Middle frontal gyrus (tissue), 1 donor: ENCODE data around the gene DIS3.
"Not testable (repeated sequence)": the region's sequence is repeated elsewhere in the genome, so short reads cannot be mapped to it uniquely, and the experiment has no call there.

Experiments used
- DNase-seq: peaks from one replicate; pipeline ENCODE4 v3.0.0-alpha.2; 2015; ENCODE audit warnings: low spot score; ENCODE audit errors: extremely low spot score

DIS3 gene, protein sequence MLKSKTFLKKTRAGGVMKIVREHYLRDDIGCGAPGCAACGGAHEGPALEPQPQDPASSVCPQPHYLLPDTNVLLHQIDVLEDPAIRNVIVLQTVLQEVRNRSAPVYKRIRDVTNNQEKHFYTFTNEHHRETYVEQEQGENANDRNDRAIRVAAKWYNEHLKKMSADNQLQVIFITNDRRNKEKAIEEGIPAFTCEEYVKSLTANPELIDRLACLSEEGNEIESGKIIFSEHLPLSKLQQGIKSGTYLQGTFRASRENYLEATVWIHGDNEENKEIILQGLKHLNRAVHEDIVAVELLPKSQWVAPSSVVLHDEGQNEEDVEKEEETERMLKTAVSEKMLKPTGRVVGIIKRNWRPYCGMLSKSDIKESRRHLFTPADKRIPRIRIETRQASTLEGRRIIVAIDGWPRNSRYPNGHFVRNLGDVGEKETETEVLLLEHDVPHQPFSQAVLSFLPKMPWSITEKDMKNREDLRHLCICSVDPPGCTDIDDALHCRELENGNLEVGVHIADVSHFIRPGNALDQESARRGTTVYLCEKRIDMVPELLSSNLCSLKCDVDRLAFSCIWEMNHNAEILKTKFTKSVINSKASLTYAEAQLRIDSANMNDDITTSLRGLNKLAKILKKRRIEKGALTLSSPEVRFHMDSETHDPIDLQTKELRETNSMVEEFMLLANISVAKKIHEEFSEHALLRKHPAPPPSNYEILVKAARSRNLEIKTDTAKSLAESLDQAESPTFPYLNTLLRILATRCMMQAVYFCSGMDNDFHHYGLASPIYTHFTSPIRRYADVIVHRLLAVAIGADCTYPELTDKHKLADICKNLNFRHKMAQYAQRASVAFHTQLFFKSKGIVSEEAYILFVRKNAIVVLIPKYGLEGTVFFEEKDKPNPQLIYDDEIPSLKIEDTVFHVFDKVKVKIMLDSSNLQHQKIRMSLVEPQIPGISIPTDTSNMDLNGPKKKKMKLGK

GRCh38 chr13:72781451-72782439, at the start of gene DIS3, which contains the start of gene PIBF1:
TSS of gene DIS3 (minus strand) at chr13:72781900. CDS start at chr13:72781832, 68 bp downstream.
TSS of gene PIBF1 (plus strand) at chr13:72782133. CDS start at chr13:72783470, 1,337 bp downstream.
- DNase-seq: peak; percentile 96

- DNase-seq: no peak
Observed at GRCh38 chr13:72823724-72824123, 42.0 kb upstream of the DIS3 start.

- no peak for DNase-seq
Observed at GRCh38 chr13:72823081-72823480, 41.4 kb upstream of the DIS3 start.

GRCh38 chr13:72820898-72821279, 39.2 kb upstream of the DIS3 start:
- no peak for DNase-seq

DNA sequence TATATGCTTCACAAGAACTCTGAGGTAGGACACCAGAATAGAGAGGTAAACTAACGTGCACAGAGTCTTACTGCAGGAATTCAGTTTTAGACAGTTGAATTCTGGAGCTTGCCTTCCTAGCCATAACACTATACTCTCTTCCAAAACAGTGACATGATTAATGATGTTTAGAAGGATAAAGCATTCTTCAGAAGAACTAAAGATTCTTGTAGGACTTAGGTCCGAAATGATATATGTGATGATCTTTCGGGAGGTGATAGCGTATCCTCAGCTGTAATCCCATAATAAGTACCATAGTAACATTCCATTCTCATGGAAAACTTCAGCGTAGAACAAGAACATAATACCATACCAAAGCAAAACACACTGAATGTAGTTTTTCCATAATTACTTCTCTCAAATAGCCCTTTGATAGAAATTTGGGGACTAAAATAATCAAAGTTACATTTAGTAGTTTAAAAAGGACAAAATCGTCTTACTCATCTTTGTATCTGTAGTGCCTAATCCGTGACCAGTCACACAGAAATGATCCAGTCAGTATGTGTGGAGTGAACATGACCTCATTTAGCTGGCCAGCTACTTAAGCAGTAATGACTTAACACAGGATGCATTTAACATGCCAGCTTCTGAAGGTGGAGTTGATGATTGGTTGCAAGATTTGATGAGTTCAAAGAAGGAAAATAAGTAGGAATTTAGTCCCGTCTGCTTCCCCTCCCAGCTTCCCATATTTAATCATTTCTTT, 38.6 kb upstream of the DIS3 start:
- no peak for DNase-seq

- no peak for DNase-seq
Observed at GRCh38 chr13:72808917-72809500, 27.3 kb upstream of the DIS3 start.

DNA sequence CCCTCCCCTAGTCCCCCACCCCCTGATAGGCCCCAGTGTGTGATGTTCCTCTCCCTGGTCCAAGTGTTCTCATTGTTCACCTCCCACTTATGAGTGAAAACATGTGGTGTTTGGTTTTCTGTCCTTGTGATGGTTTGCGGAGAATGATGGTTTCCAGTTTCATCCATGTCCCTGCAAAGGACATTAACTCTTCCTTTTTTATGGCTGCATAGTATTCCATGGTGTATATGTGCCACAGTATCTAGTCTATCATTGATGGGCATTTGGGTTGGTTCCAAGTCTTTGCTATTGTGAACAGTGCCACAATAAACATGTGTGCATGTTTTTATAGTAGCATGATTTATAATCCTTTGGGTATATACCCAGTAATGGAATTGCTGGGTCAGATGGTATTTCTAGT, 24.8 kb upstream of the DIS3 start:
- DNase-seq: not testable (repeated sequence)

DNA sequence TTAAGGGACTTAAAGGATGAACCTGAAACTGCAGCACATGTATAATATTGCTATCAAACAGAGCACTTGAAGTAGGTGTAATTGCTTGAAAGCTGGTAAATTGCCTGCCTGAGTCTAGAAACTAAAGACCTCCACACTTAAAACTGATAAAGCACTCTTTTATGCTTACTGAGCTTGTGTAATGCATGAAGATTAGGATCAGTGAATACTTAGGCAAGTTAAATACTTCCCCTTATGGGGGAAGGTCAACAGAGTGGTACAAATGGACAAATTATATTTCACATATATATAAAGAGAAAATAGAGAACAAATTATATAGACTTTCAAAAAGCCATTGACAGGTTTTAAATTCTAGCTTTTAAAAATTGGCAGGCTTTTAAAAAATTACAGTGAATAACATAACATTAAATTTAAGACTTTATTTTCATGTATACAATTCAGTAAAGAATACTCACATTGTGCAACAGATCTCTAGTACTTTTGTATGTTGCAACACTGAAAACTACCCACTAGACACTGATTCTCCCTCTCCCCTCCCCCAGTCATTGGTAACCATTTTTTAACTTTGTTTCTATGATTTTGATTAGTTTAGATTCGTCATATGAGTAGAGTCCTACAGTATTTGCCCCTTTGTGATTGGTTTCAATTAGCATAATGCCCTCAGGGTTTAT, 24.1 kb upstream of the DIS3 start:
- no peak for DNase-seq

DNA sequence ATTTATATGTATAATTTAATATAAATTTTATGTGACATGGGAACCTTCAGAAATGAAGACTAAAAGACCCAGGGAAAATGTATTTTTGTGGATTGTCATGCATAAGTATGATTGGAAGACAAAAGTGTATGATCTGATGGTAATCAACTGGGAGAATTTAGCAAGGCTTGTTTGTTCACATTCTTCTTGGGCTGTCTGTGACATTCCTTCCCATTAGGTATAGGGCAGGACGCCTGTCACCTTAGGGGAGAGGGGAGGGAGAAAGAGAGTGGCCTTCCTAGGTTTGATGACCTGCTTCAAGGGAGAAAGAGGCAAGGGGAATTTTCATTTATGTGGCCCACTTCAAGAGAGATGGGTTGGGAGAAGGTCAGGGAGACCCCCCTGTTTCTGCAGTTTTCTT, 22.6 kb upstream of the DIS3 start:
- DNase-seq: no peak

DNA sequence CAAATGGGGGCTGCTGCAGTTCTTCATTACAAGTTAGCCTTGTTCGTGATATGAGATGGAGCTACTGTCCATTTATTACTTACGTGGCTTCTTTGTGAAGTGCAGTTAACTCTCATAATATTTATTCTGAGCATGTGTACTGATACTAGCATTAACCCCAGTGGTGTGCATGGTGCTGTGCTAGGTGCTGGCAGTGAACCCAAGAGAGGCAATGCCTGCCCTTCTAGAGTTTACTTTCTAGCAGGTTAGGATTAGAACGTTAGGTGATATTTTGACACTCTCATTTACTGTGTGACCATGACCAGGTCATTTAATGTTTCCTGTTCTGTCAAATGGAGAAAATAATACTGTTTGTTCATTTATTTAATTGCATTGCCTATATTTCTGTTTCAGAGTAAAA, 17.1 kb upstream of the DIS3 start:
- DNase-seq: no peak

DNA sequence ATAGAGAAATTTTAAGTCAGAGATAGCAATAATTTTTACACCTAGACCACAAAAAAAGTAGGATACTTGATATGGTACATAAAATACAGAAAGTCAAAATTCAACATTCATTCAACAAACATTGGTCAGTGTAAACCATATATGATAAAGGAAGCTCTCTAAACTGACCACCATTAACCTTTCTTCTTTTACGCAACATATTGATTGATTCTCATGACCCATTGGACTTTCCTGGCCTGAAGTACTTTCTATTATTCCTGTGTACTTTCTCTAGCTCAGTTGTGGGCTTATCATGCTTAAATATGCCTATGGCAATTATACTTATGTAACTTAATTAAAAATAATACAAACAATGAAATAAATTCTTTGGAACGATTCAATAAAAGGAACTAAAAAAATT, 10.9 kb upstream of the DIS3 start:
- DNase-seq: no peak

GRCh38 chr13:72788831-72789230, 7.1 kb upstream of the DIS3 start:
- no peak for DNase-seq

DNA sequence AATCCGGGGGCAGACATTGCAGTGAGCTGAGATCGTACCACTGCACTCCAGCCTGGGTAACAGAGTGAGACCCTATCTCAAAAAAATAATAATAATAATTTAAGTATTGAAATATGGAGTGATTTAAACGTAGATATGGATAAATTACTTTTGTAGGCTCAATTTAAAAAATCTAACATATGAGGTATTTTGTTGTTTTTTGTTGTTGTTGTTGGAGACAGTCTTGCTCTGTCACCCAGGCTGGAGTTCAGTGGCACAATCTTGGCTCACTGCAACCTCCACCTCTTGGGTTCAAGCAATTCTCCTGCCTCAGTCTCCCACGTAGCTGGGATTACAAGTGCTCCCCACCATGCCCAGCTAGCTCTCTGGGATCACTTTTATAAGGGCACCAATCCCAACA, 3.0 kb upstream of the DIS3 start:
- DNase-seq: not testable (repeated sequence)

DNA sequence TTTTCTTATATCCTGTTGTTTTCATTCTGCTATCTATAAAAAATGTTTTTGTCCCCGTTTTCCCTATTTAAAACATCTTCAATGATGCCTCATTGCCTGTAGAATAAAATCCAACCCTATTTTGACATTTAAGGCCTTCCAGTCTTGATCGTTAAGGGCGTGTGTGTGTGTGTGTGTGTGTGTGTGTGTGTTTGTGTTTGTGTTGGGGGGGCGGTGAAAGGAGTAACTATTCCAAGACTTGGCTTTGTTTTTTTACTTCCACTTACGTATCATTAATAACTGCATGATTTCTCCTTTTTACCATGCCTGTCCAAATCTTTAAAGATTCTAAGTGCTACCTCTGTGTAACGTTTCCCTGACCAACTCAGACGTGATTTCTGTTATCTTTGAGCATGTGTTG, 1.0 kb upstream of the DIS3 start:
- no peak for DNase-seq

- no peak for DNase-seq
Observed at GRCh38 chr13:72774019-72774418, 7.7 kb downstream of the DIS3 start.

GRCh38 chr13:72763411-72763810, 18.3 kb downstream of the DIS3 start:
- DNase-seq: no peak

GRCh38 chr13:72760189-72760588, 21.5 kb downstream of the DIS3 start:
- DNase-seq: no peak

GRCh38 chr13:72757792-72758535, 23.7 kb downstream of the DIS3 start:
- no peak for DNase-seq

- DNase-seq: no peak
Observed at GRCh38 chr13:72754111-72754510, 27.6 kb downstream of the DIS3 start.
